ENCODE data around the gene PTTG1IP. TPM values are rescaled to one million over a fixed set of nuclear protein-coding genes. Genes with fewer than 3 reads are reported as not detected.
A peak's percentile ranks its signal among the peaks of the same experiment; 100 is the strongest.

PTTG1IP gene
- total RNA-seq, 1 experiment from 2014 or later = 136 TPM

- H3K4me3 Mint-ChIP-seq (ENCODE audit: low read depth, unreplicated experiment) = no peak overlapping the region
Measured at GRCh38 chr21:44850905-44851657, 22.4 kb downstream of the PTTG1IP start.

GRCh38 chr21:44850208-44850800, 23.2 kb downstream of the PTTG1IP start:
- Mint-ChIP-seq H3K27me3 (ENCODE audit: unreplicated experiment) (no peaks in the 10 kb centered on the region), H3K4me1 (ENCODE audit: low read depth, unreplicated experiment) (no peaks in the 10 kb centered on the region), H3K36me3 (ENCODE audit: insufficient read depth, unreplicated experiment) (peaks cover 20% of the 10 kb centered on the region), H3K27ac (ENCODE audit: unreplicated experiment) (no peak overlapping the region), H3K9me3 (ENCODE audit: low read depth, unreplicated experiment) (no peaks in the 10 kb centered on the region), H3K4me3 (ENCODE audit: low read depth, unreplicated experiment) (no peak overlapping the region)
- CTCF ChIA-PET = no interaction called here
- DNase-seq = no peak
- intact Hi-C loops (cut with micrococcal nuclease; ENCODE audit: unreplicated experiment) = no loop called here
- no peak for TF ChIP-seq CTCF (IDR thresholded peaks at IDR 0.05; ENCODE audit: unreplicated experiment)
- no TSS peak for BruUV-seq (replicated peaks)

More at GRCh38 chr21:44850905-44851657, 22.4 kb downstream of the PTTG1IP start:
- BruUV-seq (replicated peaks) = no TSS peak
- CTCF ChIA-PET = no interaction called here
- Mint-ChIP-seq H3K4me1 (ENCODE audit: low read depth, unreplicated experiment) (no peaks in the 10 kb centered on the region), H3K36me3 (ENCODE audit: insufficient read depth, unreplicated experiment) (peaks cover 21% of the 10 kb centered on the region), H3K27me3 (ENCODE audit: unreplicated experiment) (no peaks in the 10 kb centered on the region), H3K9me3 (ENCODE audit: low read depth, unreplicated experiment) (no peaks in the 10 kb centered on the region), H3K27ac (ENCODE audit: unreplicated experiment) (no peak overlapping the region)
- intact Hi-C loops (cut with micrococcal nuclease; ENCODE audit: unreplicated experiment) = no loop called here
- TF ChIP-seq CTCF (IDR thresholded peaks at IDR 0.05; ENCODE audit: unreplicated experiment) = no peak
- DNase-seq = no peak

GRCh38 chr21:44849616-44850130, 23.8 kb downstream of the PTTG1IP start:
- no peaks in the 10 kb centered on the region for H3K4me1 Mint-ChIP-seq (ENCODE audit: low read depth, unreplicated experiment)
- no peak for TF ChIP-seq CTCF (IDR thresholded peaks at IDR 0.05; ENCODE audit: unreplicated experiment)
- CTCF ChIA-PET = no interaction called here
- H3K27me3 Mint-ChIP-seq (ENCODE audit: unreplicated experiment) = no peaks in the 10 kb centered on the region
- no peaks in the 10 kb centered on the region for H3K9me3 Mint-ChIP-seq (ENCODE audit: low read depth, unreplicated experiment)
- intact Hi-C loops (cut with micrococcal nuclease; ENCODE audit: unreplicated experiment) = no loop called here
- BruUV-seq (replicated peaks) = TSS peak; percentile 67
- no peak overlapping the region for H3K4me3 Mint-ChIP-seq (ENCODE audit: low read depth, unreplicated experiment)
- DNase-seq = no peak
- no peak overlapping the region for H3K27ac Mint-ChIP-seq (ENCODE audit: unreplicated experiment)
- peaks cover 21% of the 10 kb centered on the region for H3K36me3 Mint-ChIP-seq (ENCODE audit: insufficient read depth, unreplicated experiment)

- peaks cover 27% of the 10 kb centered on the region for H3K36me3 Mint-ChIP-seq (ENCODE audit: insufficient read depth, unreplicated experiment)
- H3K4me3 Mint-ChIP-seq (ENCODE audit: low read depth, unreplicated experiment) = no peak overlapping the region
- no peak for TF ChIP-seq CTCF (IDR thresholded peaks at IDR 0.05; ENCODE audit: unreplicated experiment)
- no peak for DNase-seq
- CTCF ChIA-PET = no interaction called here
- no TSS peak for BruUV-seq (replicated peaks)
- H3K27me3 Mint-ChIP-seq (ENCODE audit: unreplicated experiment) = no peaks in the 10 kb centered on the region
- H3K4me1 Mint-ChIP-seq (ENCODE audit: low read depth, unreplicated experiment) = no peaks in the 10 kb centered on the region
- H3K9me3 Mint-ChIP-seq (ENCODE audit: low read depth, unreplicated experiment) = no peaks in the 10 kb centered on the region
- intact Hi-C loops (cut with micrococcal nuclease; ENCODE audit: unreplicated experiment) = no loop called here
- no peak overlapping the region for H3K27ac Mint-ChIP-seq (ENCODE audit: unreplicated experiment)
Measured at GRCh38 chr21:44848821-44849521, 24.5 kb downstream of the PTTG1IP start.
